ENCODE data around the gene UBR3.
A peak's percentile ranks its signal among the peaks of the same experiment; 100 is the strongest.

The UBR3 gene

DNA sequence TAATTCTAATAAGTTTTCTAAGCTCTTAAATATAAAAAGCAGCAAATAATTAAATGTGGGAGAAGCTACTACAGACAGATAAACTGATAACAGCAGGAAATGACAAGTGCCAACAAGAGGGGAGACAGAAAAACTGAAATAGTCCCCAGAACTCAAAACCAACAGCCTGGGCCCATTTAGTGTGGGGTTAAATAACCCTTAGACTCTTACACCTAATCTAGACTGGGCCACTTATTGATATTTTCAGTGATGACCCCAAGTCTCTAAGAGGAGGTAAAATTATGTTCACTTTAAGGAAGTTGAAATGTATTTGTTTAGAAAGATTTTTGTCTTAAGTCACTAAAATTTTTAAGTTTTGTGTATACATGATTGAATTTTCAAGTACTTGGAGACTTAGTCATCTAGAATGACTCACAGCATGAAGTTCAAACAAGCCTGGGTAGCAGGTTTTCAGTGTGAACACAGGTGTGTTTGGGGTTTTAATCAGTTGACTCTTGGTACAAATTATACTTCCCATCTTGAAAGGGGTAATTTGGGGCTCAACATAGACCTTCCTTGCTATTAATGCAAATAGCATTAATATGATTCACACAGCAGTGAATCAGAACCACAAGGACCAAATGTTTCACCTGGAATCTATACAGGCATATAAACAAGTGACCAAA is 295.8 kb downstream of the UBR3 start:
- DNase-seq = no peak

DNA sequence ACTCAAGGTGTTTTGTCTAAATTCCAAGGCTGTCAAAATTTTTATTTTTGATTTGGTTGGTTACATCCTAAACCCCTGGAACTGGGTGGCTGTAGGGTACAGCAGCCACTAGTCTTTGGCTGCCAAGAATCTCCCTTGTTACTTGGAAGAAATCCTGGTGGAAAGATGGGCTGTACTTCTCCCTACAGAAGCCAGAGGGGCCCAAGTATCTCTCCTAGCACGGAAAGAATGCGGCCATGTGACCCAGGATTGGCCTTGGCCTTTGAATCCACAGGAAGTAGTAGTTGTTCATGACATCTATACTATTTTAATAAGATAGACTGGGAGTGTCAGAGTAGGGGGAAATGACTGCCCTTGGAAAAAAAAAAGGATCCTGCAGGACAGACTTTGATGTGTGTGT is 296.3 kb downstream of the UBR3 start:
- DNase-seq = no peak

DNA sequence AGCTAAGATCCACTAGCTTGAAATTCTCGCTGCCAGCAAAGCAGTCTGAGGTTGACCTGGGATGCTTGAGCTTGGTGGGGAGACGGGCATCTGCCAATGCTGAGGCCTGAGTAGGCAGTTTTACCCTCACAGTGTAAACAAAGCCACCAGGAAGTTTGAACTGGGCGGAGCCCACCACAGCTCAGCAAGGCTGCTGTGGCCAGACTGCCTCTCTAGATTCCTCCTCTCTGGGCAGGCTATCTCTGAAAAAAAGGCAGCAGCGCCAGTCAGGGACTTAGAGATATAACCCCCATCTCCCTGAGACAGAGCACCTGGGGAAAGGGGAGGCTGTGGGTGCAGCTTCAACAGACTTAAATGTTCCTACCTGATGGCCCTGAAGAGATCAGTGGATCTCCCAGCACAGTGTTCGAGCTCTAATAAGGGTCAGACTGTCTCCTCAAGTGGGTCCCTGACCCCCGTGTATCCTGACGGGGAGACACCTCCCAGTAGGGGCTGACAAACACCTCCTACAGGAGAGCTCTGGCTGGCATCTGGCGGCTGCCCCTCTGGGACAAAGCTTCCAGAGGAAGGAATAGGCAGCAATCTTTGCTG is 299.0 kb downstream of the UBR3 start:
- DNase-seq = peak; percentile 41

Data from OCI-M1 (cell line).